HUES48 (cell line): Measurements from ENCODE around the gene CLDN5.
A peak's percentile ranks its signal among the peaks of the same experiment; 100 is the strongest.

Source experiments
- H3K27ac ChIP-seq: one replicate; pipeline ENCODE4 v1.7.0; 2013; ENCODE audit warnings: low read depth, low read length, inconsistent platforms
- H3K27me3 ChIP-seq: 2 replicates; pipeline ENCODE4 v1.6.1; 2013; ENCODE audit warnings: mild to moderate bottlenecking, low read length; ENCODE audit not compliant: control insufficient read depth, insufficient read depth
- H3K36me3 ChIP-seq: 2 replicates; pipeline ENCODE4 v1.6.1; 2013; ENCODE audit warnings: low read length; ENCODE audit not compliant: control insufficient read depth, insufficient read depth
- H3K4me1 ChIP-seq: 2 replicates; pipeline ENCODE4 v1.6.1; 2013; ENCODE audit warnings: mild to moderate bottlenecking, low read length; ENCODE audit not compliant: control insufficient read depth, insufficient read depth
- H3K4me3 ChIP-seq: 2 replicates; pipeline ENCODE4 v1.5.1; 2013; ENCODE audit warnings: mild to moderate bottlenecking, low read depth, low read length
- H3K9ac ChIP-seq: 2 replicates; pipeline ENCODE4 v1.6.1; 2013; ENCODE audit warnings: mild to moderate bottlenecking, low read depth, low read length, moderate library complexity
- H3K9me3 ChIP-seq: 2 replicates; pipeline ENCODE4 v1.6.1; 2013; ENCODE audit warnings: low read length; ENCODE audit not compliant: control insufficient read depth, insufficient read depth

CLDN5 gene

GRCh38 chr22:19524170-19525115, at the start of gene CLDN5:
Gene CLDN5, minus strand, starts transcription at chr22:19524410. Its CDS starts 155 bp downstream, at chr22:19524255.
- Histone ChIP-seq H3K27me3 (peaks cover 47% of the 10 kb centered on the region), H3K27ac (no peak within 1 kb of the TSS), H3K36me3 (peaks cover 13% of the 10 kb centered on the region; the same call in 1 of the 2 replicates), H3K4me3 (peak within 1 kb of the TSS; percentile 63), H3K9me3 (no peaks in the 10 kb centered on the region), H3K4me1 (no peaks in the 10 kb centered on the region; the same call in 1 of the 2 replicates), H3K9ac (no peak within 1 kb of the TSS)

DNA sequence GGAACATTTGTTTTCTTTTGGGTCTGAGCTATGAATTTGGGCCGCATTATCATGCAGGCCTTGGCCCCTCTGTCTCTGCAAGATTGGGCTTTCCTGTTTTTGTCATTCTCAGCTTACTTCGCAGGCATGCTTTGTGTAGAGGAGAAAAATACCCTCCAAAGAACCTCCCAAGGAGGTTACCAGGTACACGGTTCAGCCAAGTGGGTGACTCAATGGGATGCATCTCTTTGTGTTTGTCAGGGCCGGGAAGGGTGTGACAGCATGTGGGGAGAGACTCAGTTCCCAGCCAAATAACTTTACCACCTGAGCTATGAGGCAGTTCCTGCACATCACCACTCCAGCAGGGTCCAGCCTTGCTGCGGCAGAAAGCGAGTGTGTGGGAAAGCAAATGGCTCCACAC, 47.8 kb upstream of the CLDN5 start:
- Histone ChIP-seq H3K27me3 (no peaks in the 10 kb centered on the region), H3K27ac (no peak overlapping the region), H3K4me1 (no peaks in the 10 kb centered on the region), H3K9ac (no peak overlapping the region), H3K36me3 (no peaks in the 10 kb centered on the region), H3K9me3 (no peaks in the 10 kb centered on the region), H3K4me3 (no peak overlapping the region)

- Histone ChIP-seq H3K36me3 (no peaks in the 10 kb centered on the region), H3K4me3 (no peak overlapping the region), H3K27ac (no peak overlapping the region), H3K27me3 (no peaks in the 10 kb centered on the region), H3K9me3 (no peaks in the 10 kb centered on the region), H3K4me1 (no peaks in the 10 kb centered on the region), H3K9ac (no peak overlapping the region)
Observed at GRCh38 chr22:19571207-19571795, 47.1 kb upstream of the CLDN5 start.

DNA sequence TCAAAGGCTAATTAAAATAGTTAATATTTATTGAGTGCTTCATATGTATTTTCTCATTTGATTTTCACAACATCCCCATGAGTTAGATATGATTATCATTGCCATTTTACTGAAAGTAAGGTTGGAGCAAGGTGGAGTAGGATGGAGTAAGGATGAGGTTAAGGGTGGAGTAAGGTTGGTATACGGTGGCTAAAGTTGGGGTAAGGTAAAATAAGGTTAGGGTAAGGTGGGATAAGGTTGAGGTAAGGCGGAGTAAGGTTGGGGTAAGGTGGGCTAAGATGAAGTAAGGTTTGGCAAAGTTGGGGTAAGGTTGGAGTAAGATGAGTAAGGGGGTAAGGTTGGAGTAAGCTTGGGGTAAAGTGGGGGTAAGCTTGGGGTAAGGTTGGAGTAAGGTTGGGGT, 45.8 kb upstream of the CLDN5 start:
- Histone ChIP-seq H3K27ac (no peak overlapping the region), H3K27me3 (no peaks in the 10 kb centered on the region), H3K9me3 (no peaks in the 10 kb centered on the region), H3K36me3 (no peaks in the 10 kb centered on the region), H3K4me1 (no peaks in the 10 kb centered on the region), H3K9ac (no peak overlapping the region), H3K4me3 (no peak overlapping the region)

DNA sequence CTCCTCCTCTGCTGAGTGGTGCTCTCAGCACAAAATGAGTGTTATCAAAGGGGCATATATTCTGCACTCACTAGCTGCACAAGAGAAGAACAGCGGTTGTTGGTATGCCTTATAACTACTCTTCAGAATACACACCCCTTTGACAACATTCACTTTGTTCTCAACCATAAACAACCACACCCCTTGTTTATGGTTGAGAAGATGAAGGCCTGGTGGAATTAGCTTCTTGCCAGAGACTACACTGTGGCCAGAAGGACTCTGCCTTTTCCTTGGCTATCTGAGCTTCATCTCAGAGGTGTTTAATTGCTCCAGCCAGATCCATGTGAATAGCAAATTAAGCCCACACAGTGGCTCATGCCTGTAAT, 45.0 kb upstream of the CLDN5 start:
- H3K27me3 ChIP-seq = no peaks in the 10 kb centered on the region
- H3K4me3 ChIP-seq = no peak overlapping the region
- no peak overlapping the region for H3K27ac ChIP-seq

DNA sequence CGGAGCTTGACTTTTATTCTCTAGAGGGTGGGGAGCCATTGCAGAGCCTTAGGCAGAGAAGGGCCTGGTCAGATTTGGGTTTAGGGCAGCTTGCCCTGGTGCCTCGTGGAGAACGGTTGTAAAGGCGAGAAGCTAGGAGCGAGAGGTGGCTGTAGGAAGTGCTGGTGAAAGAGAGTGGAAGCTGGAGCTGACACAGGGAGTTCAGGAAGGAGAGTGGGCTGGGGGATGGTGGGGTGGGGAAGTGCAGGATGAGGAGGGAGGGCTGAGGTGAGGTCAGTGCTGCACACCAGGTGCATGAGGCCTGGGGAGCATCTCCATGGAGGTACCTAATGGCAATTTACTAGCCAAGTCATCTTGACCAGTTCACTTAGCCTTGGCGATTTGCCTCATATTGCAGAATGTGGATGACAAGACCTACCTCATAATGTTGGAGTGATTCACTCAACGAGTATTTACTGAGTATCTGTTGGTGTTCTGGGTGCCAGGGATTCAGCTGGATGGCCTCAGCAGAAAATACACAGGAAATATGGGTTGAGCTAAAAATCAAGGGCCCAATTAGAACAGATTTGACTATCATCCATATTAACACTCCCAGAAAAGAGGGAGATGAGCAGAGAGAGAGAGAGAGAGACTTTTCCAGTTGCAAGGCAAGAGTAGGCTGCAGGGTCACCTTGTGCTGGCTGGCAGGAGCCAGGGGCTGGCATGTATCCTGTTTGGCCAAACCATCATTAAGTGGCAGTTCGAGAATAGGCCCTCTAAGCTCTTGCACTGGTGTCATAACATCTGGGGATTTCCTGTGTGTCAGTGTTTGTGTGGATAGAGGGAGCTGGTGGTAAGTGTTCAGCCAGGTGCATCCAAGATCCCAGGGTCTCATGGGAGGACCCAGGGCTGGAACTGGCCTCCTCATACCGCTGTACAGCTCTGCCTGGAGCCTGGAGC, 44.4 kb upstream of the CLDN5 start:
- no peaks in the 10 kb centered on the region for H3K4me1 ChIP-seq
- no peaks in the 10 kb centered on the region for H3K27me3 ChIP-seq
- no peak overlapping the region for H3K9ac ChIP-seq
- no peaks in the 10 kb centered on the region for H3K9me3 ChIP-seq
- H3K27ac ChIP-seq = no peak overlapping the region
- H3K4me3 ChIP-seq = no peak overlapping the region
- no peaks in the 10 kb centered on the region for H3K36me3 ChIP-seq

More for the DNA sequence above, 45.0 kb upstream of the CLDN5 start:
- H3K9me3 ChIP-seq = no peaks in the 10 kb centered on the region
- no peak overlapping the region for H3K9ac ChIP-seq
- no peaks in the 10 kb centered on the region for H3K36me3 ChIP-seq
- no peaks in the 10 kb centered on the region for H3K4me1 ChIP-seq

GRCh38 chr22:19567157-19568009, 43.2 kb upstream of the CLDN5 start:
- no peak overlapping the region for H3K4me3 ChIP-seq
- H3K4me1 ChIP-seq = no peaks in the 10 kb centered on the region
- no peak overlapping the region for H3K27ac ChIP-seq
- no peaks in the 10 kb centered on the region for H3K9me3 ChIP-seq
- no peaks in the 10 kb centered on the region for H3K27me3 ChIP-seq
- H3K9ac ChIP-seq = no peak overlapping the region
- no peaks in the 10 kb centered on the region for H3K36me3 ChIP-seq

DNA sequence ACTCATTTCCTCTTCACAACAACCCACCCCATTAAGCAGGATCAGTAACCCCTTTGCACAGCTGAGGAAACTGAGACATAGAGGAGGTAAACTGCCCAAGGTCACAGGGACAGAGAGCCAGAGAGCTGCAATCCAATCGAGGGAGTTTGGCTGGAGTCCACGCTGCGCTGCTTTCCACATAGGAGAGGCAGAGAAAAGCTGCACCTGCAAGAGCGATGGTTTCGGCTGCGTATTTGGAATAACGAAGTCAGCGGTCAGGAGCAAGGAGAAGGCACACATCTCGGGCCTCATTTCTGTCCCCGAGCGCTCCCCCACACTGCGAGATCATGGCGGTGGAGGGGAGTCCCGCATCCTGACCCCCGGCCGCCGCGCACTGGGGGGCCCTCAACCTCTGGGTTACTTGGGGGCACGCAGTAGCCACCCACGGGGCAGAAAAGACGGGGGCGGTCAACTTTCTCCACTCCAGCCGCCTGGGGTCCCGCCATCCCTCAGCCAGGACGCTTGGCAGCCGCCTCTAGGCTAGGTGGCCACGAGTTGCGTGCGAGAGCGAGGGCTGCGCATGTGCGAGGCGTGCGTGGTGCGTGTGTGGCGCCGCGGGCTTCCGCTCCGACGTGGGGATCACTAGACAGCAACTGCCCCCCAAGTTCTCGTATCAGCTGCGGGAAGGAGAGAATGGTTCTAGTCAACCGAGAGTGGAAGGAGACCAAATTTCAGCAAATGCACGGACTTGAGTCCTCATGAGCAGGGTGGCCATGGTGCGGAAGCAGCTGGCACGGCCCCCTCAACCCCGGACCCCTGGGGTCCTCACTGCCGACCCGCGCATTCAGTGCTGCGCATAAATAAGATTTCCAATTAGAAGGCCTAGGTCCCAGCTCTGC, 42.3 kb upstream of the CLDN5 start:
- Histone ChIP-seq H3K9me3 (no peaks in the 10 kb centered on the region), H3K4me3 (no peak overlapping the region), H3K4me1 (no peaks in the 10 kb centered on the region), H3K36me3 (no peaks in the 10 kb centered on the region), H3K9ac (no peak overlapping the region), H3K27me3 (no peaks in the 10 kb centered on the region), H3K27ac (no peak overlapping the region)

- H3K4me3 ChIP-seq = no peak overlapping the region
- H3K9me3 ChIP-seq = no peaks in the 10 kb centered on the region
- no peaks in the 10 kb centered on the region for H3K4me1 ChIP-seq
- H3K27ac ChIP-seq = no peak overlapping the region
- no peaks in the 10 kb centered on the region for H3K36me3 ChIP-seq
- no peak overlapping the region for H3K9ac ChIP-seq
- H3K27me3 ChIP-seq = no peaks in the 10 kb centered on the region
Observed at GRCh38 chr22:19565382-19566278, 41.4 kb upstream of the CLDN5 start.
